GM12801 (cell line): Measurements from ENCODE around the gene RNF11.

Source experiments
- TF ChIP-seq, protein P1 (sequence below): IDR thresholded peaks from one replicate; pipeline ENCODE4 v1.5.1; 2011; ENCODE audit warnings: control low read depth; ENCODE audit not compliant: insufficient read length; ENCODE audit errors: extremely low read depth

The RNF11 gene

DNA sequence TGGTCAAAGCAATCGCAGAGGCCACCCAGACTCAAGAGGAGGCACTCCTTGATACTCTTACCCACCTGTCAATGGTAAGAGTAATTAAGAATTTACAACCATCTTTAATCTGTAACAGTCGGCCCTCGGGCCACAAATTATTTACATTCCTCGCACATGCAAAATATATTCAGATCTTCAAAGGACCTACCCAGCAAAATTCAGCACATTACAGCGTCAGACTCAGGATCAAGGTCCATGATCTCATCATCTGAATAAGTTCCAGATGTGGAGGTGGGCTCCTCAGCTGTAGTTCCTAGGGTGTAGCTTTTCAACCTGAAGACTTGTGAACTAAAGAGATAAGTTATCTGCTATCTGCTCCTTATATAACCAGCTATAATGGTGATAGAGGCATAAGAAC is 17.1 kb upstream of the RNF11 start:
- TF ChIP-seq, protein P1, sequence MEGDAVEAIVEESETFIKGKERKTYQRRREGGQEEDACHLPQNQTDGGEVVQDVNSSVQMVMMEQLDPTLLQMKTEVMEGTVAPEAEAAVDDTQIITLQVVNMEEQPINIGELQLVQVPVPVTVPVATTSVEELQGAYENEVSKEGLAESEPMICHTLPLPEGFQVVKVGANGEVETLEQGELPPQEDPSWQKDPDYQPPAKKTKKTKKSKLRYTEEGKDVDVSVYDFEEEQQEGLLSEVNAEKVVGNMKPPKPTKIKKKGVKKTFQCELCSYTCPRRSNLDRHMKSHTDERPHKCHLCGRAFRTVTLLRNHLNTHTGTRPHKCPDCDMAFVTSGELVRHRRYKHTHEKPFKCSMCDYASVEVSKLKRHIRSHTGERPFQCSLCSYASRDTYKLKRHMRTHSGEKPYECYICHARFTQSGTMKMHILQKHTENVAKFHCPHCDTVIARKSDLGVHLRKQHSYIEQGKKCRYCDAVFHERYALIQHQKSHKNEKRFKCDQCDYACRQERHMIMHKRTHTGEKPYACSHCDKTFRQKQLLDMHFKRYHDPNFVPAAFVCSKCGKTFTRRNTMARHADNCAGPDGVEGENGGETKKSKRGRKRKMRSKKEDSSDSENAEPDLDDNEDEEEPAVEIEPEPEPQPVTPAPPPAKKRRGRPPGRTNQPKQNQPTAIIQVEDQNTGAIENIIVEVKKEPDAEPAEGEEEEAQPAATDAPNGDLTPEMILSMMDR, result no peak

DNA sequence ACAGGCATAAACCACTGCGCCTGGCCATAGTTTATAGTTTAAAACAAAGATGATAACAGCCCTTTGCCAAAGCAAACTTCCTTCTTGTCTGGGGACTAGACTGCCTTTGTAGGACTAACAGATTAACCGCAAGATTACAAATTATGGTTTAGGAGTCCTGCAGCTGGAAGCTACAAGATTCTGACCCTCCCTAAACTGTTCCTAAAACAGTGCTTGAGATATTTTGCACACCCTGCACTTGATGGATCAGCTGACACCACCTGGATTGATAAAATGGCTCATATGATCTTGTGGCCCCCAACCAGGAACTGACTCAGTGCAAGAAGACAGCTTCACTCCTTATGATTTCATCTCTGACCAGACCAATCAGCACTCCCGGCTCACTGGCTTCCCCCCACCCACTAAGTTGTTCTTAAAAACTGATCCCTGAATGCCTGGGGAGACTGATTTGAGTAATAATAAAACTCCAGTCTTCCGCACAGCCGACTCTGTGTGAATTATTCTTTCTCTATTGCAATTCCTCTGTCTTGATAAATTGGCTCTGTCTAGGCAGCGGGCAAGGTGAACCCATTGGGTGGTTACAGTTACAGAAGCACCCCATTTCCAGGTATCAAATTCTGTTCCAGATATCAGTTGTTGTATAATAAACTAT is 13.8 kb upstream of the RNF11 start:
- TF ChIP-seq, protein P1, result no peak

DNA sequence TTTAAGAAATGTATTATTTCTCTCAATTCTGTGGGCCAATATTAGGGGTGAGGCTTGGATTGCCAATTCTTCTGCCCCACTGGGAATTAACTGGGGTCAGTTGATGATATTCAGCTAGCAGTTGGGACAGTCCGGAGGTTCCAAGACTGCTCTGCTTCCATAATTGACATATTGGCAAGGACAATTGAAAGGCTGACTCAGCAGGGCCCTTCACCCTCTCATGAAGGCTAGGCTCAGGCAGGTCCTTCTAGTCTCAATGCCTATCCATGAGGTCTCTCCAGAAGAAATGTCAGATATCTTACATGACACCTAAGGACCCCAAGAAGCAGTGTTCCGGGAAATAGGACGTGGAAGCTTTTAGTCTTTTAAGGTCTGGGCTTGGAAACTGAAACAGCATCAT is 13.3 kb upstream of the RNF11 start:
- TF ChIP-seq, protein P1, result no peak

GRCh38 chr1:51224255-51224654 is 11.8 kb upstream of the RNF11 start:
- TF ChIP-seq, protein P1, result no peak

- TF ChIP-seq, protein P1, result no peak
Observed at GRCh38 chr1:51230501-51231078, 5.5 kb upstream of the RNF11 start.

- TF ChIP-seq, protein P1, result no peak
Observed at GRCh38 chr1:51231120-51231519, 5.0 kb upstream of the RNF11 start.

- TF ChIP-seq, protein P1, result no peak
Observed at GRCh38 chr1:51231896-51232295, 4.2 kb upstream of the RNF11 start.
